Upper lobe of left lung (tissue), 6 donors: ENCODE results near the gene NBPF3. TPM values are rescaled to one million over a fixed set of nuclear protein-coding genes. Genes with fewer than 3 reads are reported as not detected.

Source experiments
- ATAC-seq, 2 donors: fragments of 200-7000 bp; cut with Tn5 transposase; one replicate each; pipeline ENCODE4 v1.9.1; 2022; ENCODE audit warnings: mild to moderate bottlenecking in 2 of 2, moderate library complexity in 2 of 2; ENCODE audit not compliant: low FRiP score in 2 of 2
- DNase-seq, 2 donors: peaks; one replicate each; pipeline ENCODE4 v3.0.0-alpha.2; 2019 to 2020
- H3K27ac ChIP-seq, 4 donors: fragments of 200-600 bp; sonication (generic); one replicate each; pipeline ENCODE4 v1.5.1; 2016 to 2019
- H3K27me3 ChIP-seq, 4 donors: fragments of 200-600 bp; sonication (generic); one replicate each; pipeline ENCODE4 v1.5.1; 2017 to 2019
- H3K36me3 ChIP-seq, 4 donors: fragments of 200-600 bp; sonication (generic); one replicate each; pipeline ENCODE4 v1.5.1; 2016 to 2019
- H3K4me1 ChIP-seq, 4 donors: fragments of 200-600 bp; sonication (generic); one replicate each; pipeline ENCODE4 v1.5.1; 2018 to 2019
- H3K4me3 ChIP-seq, 4 donors: fragments of 200-600 bp; sonication (generic); one replicate each; pipeline ENCODE4 v1.5.1; 2017 to 2019; ENCODE audit warnings: mild to moderate bottlenecking in 2 of 4, moderate library complexity in 1 of 4
- H3K9me3 ChIP-seq, 4 donors: fragments of 200-600 bp; sonication (generic); one replicate each; pipeline ENCODE4 v1.5.1; 2018 to 2019
- CTCF ChIP-seq, 6 experiments: fragments of 450-650 bp in 4 of 6; fragments of 200-600 bp in 2 of 6; sonication (generic) in 2 of 6; IDR thresholded peaks; one replicate each; pipeline ENCODE4 v1.5.1; 2016 to 2019; ENCODE audit warnings: antibody characterized with exemption in 6 of 6
- EP300 ChIP-seq, 4 donors: sonication (generic); formaldehyde crosslinking; IDR thresholded peaks; one replicate each; pipeline ENCODE4 v1.5.1; 2017; ENCODE audit warnings: antibody characterized with exemption in 4 of 4, control low read depth in 2 of 4
- POLR2A ChIP-seq, 4 donors: fragments of 450-650 bp; IDR thresholded peaks; one replicate each; pipeline ENCODE4 v1.5.1; 2016 to 2017; ENCODE audit warnings: antibody characterized with exemption in 4 of 4, mild to moderate bottlenecking in 2 of 4
- POLR2AphosphoS5 ChIP-seq, 2 donors: sonication (generic); formaldehyde crosslinking; IDR thresholded peaks; one replicate each; pipeline ENCODE4 v1.5.1; 2017; ENCODE audit warnings: antibody characterized with exemption in 2 of 2
- WGBS, 2 donors: methylation state at CpG; one replicate each; pipeline ENCODE4 v1.1.5; 2017 to 2018; 5-methylcytosine and 5-hydroxymethylcytosine counted together
- total RNA-seq, 6 donors: library from RNA; depleted of rRNA in 4 of 6; stranded (reverse); fragments of >200 nt in 4 of 6; gene quantifications; one replicate each; pipeline versions ENCODE4 v1.1.0 to v1.2.1, GENCODE V29; 2016 to 2021
- donor health status: DM: no; HTN: no; CAD: no; lungs with moderate emphysema.
- donor health status: DM: no; HTN: yes; CAD: no; lungs with severe emphysema.

Gene NBPF3
- total RNA-seq, 6 donors from 2014 or later: 5.9 to 17.3 (median 8.5) TPM

DNA sequence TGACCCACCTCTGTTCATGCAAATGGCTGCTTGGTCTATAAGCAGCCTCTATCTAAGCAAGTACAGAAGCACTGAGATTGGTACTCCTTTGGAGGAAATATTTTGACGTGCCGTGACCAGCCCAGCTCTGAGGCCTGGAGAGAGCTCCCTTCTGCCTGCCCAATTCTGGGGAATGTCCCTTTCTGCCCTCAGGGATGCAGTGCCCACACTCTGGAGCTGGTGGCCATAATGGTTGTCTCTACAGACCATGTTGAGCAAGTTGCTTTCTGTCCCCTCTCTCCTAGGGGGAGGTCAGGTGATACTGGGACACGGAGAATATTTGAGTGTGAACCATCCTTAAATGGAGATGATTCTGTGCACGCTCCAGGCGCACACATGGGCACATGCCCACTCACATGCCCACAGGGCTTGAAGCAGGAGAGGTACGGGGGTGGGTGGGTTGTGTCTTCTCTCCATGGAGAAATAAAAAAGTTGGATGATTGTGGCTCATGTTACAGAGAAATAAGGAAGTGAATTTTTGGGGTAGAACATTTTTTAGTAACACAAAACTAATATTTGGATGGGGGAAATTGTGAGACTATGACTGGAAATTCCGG, 55.4 kb downstream of the NBPF3 start:
- WGBS, 2 donors: 88 to 92% methylated on average over 5 to 7 of the region's 7 CpGs
- H3K4me1 ChIP-seq: peaks cover 0 to 10% (median 2%) of the 10 kb centered on the region in 4 donors
- H3K27me3 ChIP-seq: no peaks in the 10 kb centered on the region
- DNase-seq: no peak
- no peak overlapping the region for H3K27ac ChIP-seq
- H3K9me3 ChIP-seq: no peaks in the 10 kb centered on the region
- TF ChIP-seq POLR2AphosphoS5 (IDR thresholded peaks at IDR 0.05): no peak
- no peak for TF ChIP-seq EP300 (IDR thresholded peaks at IDR 0.05)
- TF ChIP-seq POLR2A (IDR thresholded peaks at IDR 0.05): no peak
- no peak for TF ChIP-seq CTCF (IDR thresholded peaks at IDR 0.05)
- ATAC-seq: no peak
- H3K4me3 ChIP-seq: no peak overlapping the region
- no peaks in the 10 kb centered on the region for H3K36me3 ChIP-seq

GRCh38 chr1:21496063-21496462, 56.1 kb downstream of the NBPF3 start:
- ATAC-seq (no peak), DNase-seq (no peak)
- H3K27ac ChIP-seq: no peak overlapping the region
- peaks cover 0 to 10% (median 2%) of the 10 kb centered on the region in 4 donors for H3K4me1 ChIP-seq
- H3K36me3 ChIP-seq: no peaks in the 10 kb centered on the region
- 85 to 97% methylated on average over 1 of the region's 1 CpG for whole genome bisulfite sequencing, 2 donors
- H3K27me3 ChIP-seq: no peaks in the 10 kb centered on the region
- H3K4me3 ChIP-seq: no peak overlapping the region
- no peak for TF ChIP-seq EP300 (IDR thresholded peaks at IDR 0.05)
- TF ChIP-seq POLR2AphosphoS5 (IDR thresholded peaks at IDR 0.05): no peak
- no peak for TF ChIP-seq POLR2A (IDR thresholded peaks at IDR 0.05)
- no peak for TF ChIP-seq CTCF (IDR thresholded peaks at IDR 0.05)
- H3K9me3 ChIP-seq: no peaks in the 10 kb centered on the region

- WGBS, 2 donors: 82 to 88% methylated on average over 2 to 3 of the region's 3 CpGs
- DNase-seq: no peak
- H3K9me3 ChIP-seq: no peaks in the 10 kb centered on the region
These were observed 56.9 kb downstream of the NBPF3 start for GRCh38 chr1:21496886-21497285.

DNA sequence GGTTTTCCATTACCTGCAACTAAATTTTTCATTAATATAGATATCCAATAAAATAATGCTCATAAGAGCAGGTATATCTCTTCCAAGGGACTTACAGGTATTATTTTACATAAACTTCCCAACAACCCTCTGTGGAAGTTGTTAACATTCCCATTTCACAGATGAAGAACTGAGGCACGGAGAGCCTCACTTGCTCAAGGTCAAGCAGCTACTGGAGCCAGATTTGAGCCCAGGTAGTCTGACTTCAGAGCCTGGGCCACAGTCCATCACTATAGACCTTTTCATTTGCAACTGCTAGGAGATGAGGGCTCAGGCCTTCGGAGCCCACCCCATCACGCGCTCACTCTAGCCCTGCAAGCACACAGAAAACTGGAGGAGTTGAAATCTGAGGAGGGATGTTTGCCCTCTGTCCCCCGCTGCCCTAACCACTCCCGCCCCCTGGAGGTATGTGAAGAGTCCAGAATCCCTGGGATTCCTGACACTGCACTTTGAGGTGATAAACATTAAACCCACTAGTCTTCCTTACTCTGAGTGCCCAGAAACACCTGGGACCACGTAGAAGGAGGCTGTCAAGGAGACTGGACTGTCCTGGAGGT, 57.6 kb downstream of the NBPF3 start:
- DNase-seq (no peak), ATAC-seq (no peak)
- TF ChIP-seq POLR2AphosphoS5 (IDR thresholded peaks at IDR 0.05) (no peak), CTCF (IDR thresholded peaks at IDR 0.05) (no peak), POLR2A (IDR thresholded peaks at IDR 0.05) (no peak), EP300 (IDR thresholded peaks at IDR 0.05) (no peak)
- H3K27ac ChIP-seq: no peak overlapping the region
- 75 to 78% methylated on average over 5 to 7 of the region's 7 CpGs for WGBS, 2 donors
- H3K4me1 ChIP-seq: no peaks in the 10 kb centered on the region
- H3K36me3 ChIP-seq: no peaks in the 10 kb centered on the region
- no peaks in the 10 kb centered on the region for H3K27me3 ChIP-seq
- no peaks in the 10 kb centered on the region for H3K9me3 ChIP-seq
- no peak overlapping the region for H3K4me3 ChIP-seq

More at GRCh38 chr1:21496886-21497285, 56.9 kb downstream of the NBPF3 start:
- no peak overlapping the region for H3K27ac ChIP-seq
- H3K4me1 ChIP-seq: peaks cover 0 to 4% (median 2%) of the 10 kb centered on the region in 4 donors
- no peak for ATAC-seq
- H3K4me3 ChIP-seq: no peak overlapping the region
- TF ChIP-seq CTCF (IDR thresholded peaks at IDR 0.05): no peak
- TF ChIP-seq EP300 (IDR thresholded peaks at IDR 0.05): no peak
- TF ChIP-seq POLR2A (IDR thresholded peaks at IDR 0.05): no peak
- no peak for TF ChIP-seq POLR2AphosphoS5 (IDR thresholded peaks at IDR 0.05)
- no peaks in the 10 kb centered on the region for H3K36me3 ChIP-seq
- H3K27me3 ChIP-seq: no peaks in the 10 kb centered on the region
